ENCODE measurements around the gene HAPSTR1.

HAPSTR1 gene

DNA sequence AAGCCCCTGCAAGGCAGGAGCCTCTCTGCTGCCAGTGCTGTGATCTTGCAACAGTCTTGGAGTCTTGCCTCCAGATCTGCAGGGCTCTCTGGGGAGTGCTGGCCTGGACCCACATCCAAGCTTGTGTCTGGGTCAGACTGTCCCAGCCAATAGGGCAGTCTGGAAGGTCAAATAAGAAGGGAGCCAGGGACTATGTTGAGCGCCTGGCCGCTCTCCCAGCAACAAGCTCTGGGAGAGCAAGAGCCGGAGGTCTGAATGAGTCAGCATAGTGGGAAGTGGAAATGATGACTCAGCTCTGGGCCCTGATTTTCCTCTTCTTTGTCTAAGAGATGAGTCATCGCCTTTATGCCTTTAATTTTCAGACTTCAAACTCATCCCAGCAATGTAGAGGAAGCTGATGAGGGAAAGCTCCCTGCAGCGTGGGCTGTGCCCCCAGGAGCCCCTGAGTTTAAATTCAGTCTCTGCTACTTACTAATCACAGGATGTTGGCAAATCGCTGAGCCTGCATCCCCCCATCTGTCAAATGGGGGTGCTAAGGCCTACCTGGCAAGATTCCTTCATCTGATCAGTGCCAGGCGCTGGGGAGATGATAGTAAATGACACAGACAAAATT is 43.6 kb upstream of the HAPSTR1 start:
- no peaks in the 10 kb centered on the region for H3K79me2 ChIP-seq (ENCODE audit: control insufficient read depth, insufficient read depth, low read length)
- WGBS (ENCODE audit: extremely low coverage, insufficient coverage, low lambda C conversion rate): no CpG with 5 or more reads among the region's 7 CpGs
- peak overlapping the region; percentile 70 for H3K56ac ChIP-seq (ENCODE audit: low read length)
- peak; percentile 98 for DNase-seq
- H3K4me2 ChIP-seq (ENCODE audit: low read length): no peak overlapping the region
- H3K4me3 ChIP-seq (ENCODE audit: low read length): no peak overlapping the region
- H2BK15ac ChIP-seq (replicated peaks; ENCODE audit: low read depth): no peak overlapping the region
- H4K8ac ChIP-seq (ENCODE audit: low read depth, low read length): no peak overlapping the region
- H3K27me3 ChIP-seq (ENCODE audit: insufficient read depth, low read length, poor library complexity): no peaks in the 10 kb centered on the region
- H3K18ac ChIP-seq (ENCODE audit: low read length): peak overlapping the region; percentile 88
- H3K4ac ChIP-seq (ENCODE audit: low read depth, low read length): no peak overlapping the region
- no peak overlapping the region for H4K5ac ChIP-seq (ENCODE audit: low read length)
- no peak overlapping the region for H3K23ac ChIP-seq (ENCODE audit: low read length)
- no peaks in the 10 kb centered on the region for H3K36me3 ChIP-seq (ENCODE audit: control insufficient read depth, insufficient read depth, low read length)
- H2BK120ac ChIP-seq (ENCODE audit: low read depth, low read length): no peak overlapping the region
- peaks cover 4% of the 10 kb centered on the region for H3K4me1 ChIP-seq (ENCODE audit: control insufficient read depth, low read depth, low read length)
- H3K79me1 ChIP-seq (ENCODE audit: low read length): no peaks in the 10 kb centered on the region
- peak overlapping the region; percentile 47 for H2BK5ac ChIP-seq (ENCODE audit: low read length)
- H3K9ac ChIP-seq (ENCODE audit: low read length): peak overlapping the region; percentile 27
- no peak overlapping the region for H2AK5ac ChIP-seq (ENCODE audit: low read length)
- H3K27ac ChIP-seq (ENCODE audit: low read depth, low read length): peak overlapping the region; percentile 51

DNA sequence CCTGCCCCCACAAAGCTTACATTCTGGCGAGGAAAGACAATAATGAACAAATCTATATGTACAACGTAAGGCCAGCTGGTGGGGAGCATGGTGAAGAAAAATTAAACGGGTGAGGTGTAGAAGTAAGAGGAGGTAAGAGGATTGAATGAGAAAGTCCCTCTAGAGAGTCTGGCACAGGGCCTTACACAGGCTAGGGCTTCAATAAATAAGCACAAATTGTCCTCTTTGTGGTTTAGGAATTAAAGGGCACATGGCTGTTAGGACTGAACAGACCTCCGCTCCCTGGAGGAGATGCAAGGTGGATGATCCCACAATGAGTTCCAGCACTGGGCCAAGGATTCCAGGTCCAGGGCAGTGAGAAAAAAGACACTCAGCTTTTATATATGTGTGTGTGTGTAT is 43.1 kb upstream of the HAPSTR1 start:
- Histone ChIP-seq H3K4ac (ENCODE audit: low read depth, low read length) (peak overlapping the region; percentile 49), H3K27me3 (ENCODE audit: insufficient read depth, low read length, poor library complexity) (no peaks in the 10 kb centered on the region), H3K4me2 (ENCODE audit: low read length) (no peak overlapping the region), H2BK15ac (replicated peaks; ENCODE audit: low read depth) (no peak overlapping the region), H3K4me3 (ENCODE audit: low read length) (no peak overlapping the region), H3K18ac (ENCODE audit: low read length) (peak overlapping the region; percentile 88), H2BK5ac (ENCODE audit: low read length) (peak overlapping the region; percentile 13), H4K8ac (ENCODE audit: low read depth, low read length) (no peak overlapping the region), H2AK5ac (ENCODE audit: low read length) (no peak overlapping the region), H3K27ac (ENCODE audit: low read depth, low read length) (peak overlapping the region; percentile 51), H3K23ac (ENCODE audit: low read length) (no peak overlapping the region), H3K56ac (ENCODE audit: low read length) (peak overlapping the region; percentile 11), H3K36me3 (ENCODE audit: control insufficient read depth, insufficient read depth, low read length) (no peaks in the 10 kb centered on the region), H3K9ac (ENCODE audit: low read length) (no peak overlapping the region), H3K79me2 (ENCODE audit: control insufficient read depth, insufficient read depth, low read length) (no peaks in the 10 kb centered on the region), H3K79me1 (ENCODE audit: low read length) (no peaks in the 10 kb centered on the region), H3K4me1 (ENCODE audit: control insufficient read depth, low read depth, low read length) (peaks cover 4% of the 10 kb centered on the region), H2BK120ac (ENCODE audit: low read depth, low read length) (no peak overlapping the region), H4K5ac (ENCODE audit: low read length) (no peak overlapping the region)
- WGBS (ENCODE audit: extremely low coverage, insufficient coverage, low lambda C conversion rate): 100% methylated on average over 2 of the region's 4 CpGs
- DNase-seq: no peak

DNA sequence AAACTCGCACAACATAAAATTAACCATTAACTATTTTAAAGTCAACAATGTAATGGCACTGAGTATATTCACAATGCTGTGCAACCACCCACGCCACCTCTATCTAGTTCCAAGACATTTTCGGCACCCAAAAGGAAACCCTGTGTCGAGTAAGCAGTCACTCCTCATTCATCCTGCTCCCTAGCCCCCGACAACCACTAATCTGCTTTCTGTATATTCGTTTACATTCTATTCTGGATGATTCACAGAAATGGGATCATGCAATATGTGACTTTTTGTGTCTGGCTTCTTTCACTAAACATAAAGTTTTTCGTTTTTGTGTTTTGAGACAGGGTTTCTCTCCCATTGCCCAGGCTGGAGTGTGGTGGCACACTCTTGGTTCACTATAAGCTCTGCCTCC is 42.2 kb upstream of the HAPSTR1 start:
- Histone ChIP-seq H4K8ac (ENCODE audit: low read depth, low read length) (no peak overlapping the region), H2AK5ac (ENCODE audit: low read length) (no peak overlapping the region), H3K27ac (ENCODE audit: low read depth, low read length) (no peak overlapping the region), H2BK120ac (ENCODE audit: low read depth, low read length) (no peak overlapping the region), H3K56ac (ENCODE audit: low read length) (no peak overlapping the region), H3K18ac (ENCODE audit: low read length) (no peak overlapping the region), H3K79me1 (ENCODE audit: low read length) (no peaks in the 10 kb centered on the region), H3K27me3 (ENCODE audit: insufficient read depth, low read length, poor library complexity) (no peaks in the 10 kb centered on the region), H3K36me3 (ENCODE audit: control insufficient read depth, insufficient read depth, low read length) (no peaks in the 10 kb centered on the region), H4K5ac (ENCODE audit: low read length) (no peak overlapping the region), H3K4me1 (ENCODE audit: control insufficient read depth, low read depth, low read length) (peaks cover 4% of the 10 kb centered on the region), H3K4me3 (ENCODE audit: low read length) (no peak overlapping the region), H3K79me2 (ENCODE audit: control insufficient read depth, insufficient read depth, low read length) (no peaks in the 10 kb centered on the region), H2BK5ac (ENCODE audit: low read length) (no peak overlapping the region), H3K4me2 (ENCODE audit: low read length) (no peak overlapping the region), H3K23ac (ENCODE audit: low read length) (no peak overlapping the region), H3K9ac (ENCODE audit: low read length) (no peak overlapping the region), H2BK15ac (replicated peaks; ENCODE audit: low read depth) (no peak overlapping the region), H3K4ac (ENCODE audit: low read depth, low read length) (no peak overlapping the region)
- DNase-seq: no peak
- no CpG with 5 or more reads among the region's 7 CpGs for WGBS (ENCODE audit: extremely low coverage, insufficient coverage, low lambda C conversion rate)

DNA sequence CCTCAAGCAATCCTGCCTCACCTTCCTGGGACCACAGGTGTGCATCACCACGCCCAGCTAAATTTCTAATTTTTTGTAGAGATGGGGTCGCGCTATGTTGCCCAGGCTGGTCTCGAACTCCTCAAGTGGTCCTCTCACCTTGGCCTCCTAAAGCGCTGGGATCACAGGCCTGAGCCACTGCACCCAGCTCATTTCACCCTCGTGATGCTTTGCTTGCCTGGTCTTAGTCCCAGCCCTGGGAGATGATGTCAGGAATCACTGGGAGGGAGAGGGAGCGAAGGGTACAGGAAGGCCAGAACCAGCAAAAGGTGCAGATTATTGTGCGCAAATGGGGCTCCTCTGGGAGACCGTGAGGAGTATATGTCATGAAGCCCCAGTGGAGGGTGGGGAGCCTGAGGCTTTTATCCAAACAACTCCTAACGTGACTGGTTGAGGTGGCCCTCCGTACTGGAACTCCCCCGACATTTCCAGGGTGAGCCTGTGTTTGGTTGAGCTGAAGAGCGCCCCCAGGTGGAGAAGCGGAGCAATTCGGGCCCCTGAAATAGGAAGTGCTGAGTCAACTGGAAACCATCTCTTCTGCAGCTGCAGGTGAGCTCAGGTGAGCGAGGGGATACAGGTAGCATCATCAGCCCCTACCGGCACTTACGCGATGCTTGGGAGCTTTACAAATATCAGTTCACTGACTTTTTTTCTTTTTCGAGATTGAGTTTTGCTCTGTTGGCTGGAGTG is 41.2 kb upstream of the HAPSTR1 start:
- Histone ChIP-seq H3K9ac (ENCODE audit: low read length) (no peak overlapping the region), H4K5ac (ENCODE audit: low read length) (no peak overlapping the region), H3K79me2 (ENCODE audit: control insufficient read depth, insufficient read depth, low read length) (no peaks in the 10 kb centered on the region), H4K8ac (ENCODE audit: low read depth, low read length) (no peak overlapping the region), H3K18ac (ENCODE audit: low read length) (no peak overlapping the region), H2BK15ac (replicated peaks; ENCODE audit: low read depth) (no peak overlapping the region), H3K4me2 (ENCODE audit: low read length) (no peak overlapping the region), H3K79me1 (ENCODE audit: low read length) (no peaks in the 10 kb centered on the region), H3K4ac (ENCODE audit: low read depth, low read length) (no peak overlapping the region), H3K36me3 (ENCODE audit: control insufficient read depth, insufficient read depth, low read length) (no peaks in the 10 kb centered on the region), H3K27me3 (ENCODE audit: insufficient read depth, low read length, poor library complexity) (no peaks in the 10 kb centered on the region), H2BK5ac (ENCODE audit: low read length) (no peak overlapping the region), H3K23ac (ENCODE audit: low read length) (no peak overlapping the region), H3K4me3 (ENCODE audit: low read length) (no peak overlapping the region), H3K4me1 (ENCODE audit: control insufficient read depth, low read depth, low read length) (peaks cover 4% of the 10 kb centered on the region), H3K27ac (ENCODE audit: low read depth, low read length) (no peak overlapping the region), H2AK5ac (ENCODE audit: low read length) (no peak overlapping the region), H2BK120ac (ENCODE audit: low read depth, low read length) (no peak overlapping the region), H3K56ac (ENCODE audit: low read length) (no peak overlapping the region)
- DNase-seq: peak; percentile 88
- no CpG with 5 or more reads among the region's 20 CpGs for WGBS (ENCODE audit: extremely low coverage, insufficient coverage, low lambda C conversion rate)

DNA sequence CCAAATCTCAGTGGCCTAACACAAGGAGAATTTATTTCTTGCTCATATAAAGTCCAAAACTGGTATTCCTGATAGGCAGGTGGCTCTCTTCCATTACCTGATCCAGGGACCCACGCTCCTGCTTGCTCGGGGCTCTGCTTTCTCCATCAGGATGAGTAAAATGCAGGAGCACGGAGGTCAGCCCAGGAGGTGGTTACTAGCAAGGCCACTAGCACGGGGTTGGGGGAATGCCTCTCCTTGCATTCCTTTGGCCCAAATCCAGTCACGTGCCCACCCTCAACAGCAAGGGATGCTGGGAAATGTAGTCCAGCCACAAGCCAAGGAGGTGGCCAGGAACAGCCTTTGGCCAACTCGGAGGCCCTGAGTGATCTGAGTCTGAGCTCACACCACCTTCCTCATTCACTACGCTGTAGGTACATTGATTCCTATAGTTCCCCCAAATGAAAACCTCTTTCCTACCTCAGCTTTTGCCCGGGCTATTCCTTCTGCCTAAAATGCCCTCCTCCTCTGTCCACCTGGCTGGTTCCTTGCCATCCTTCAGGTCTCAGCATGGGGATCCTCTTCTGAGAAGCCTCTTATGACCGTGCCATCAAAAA is 38.3 kb upstream of the HAPSTR1 start:
- peak overlapping the region; percentile 19 for H3K4me2 ChIP-seq (ENCODE audit: low read length)
- H3K4me3 ChIP-seq (ENCODE audit: low read length): no peak overlapping the region
- H3K27ac ChIP-seq (ENCODE audit: low read depth, low read length): no peak overlapping the region
- H3K36me3 ChIP-seq (ENCODE audit: control insufficient read depth, insufficient read depth, low read length): no peaks in the 10 kb centered on the region
- no peak overlapping the region for H3K4ac ChIP-seq (ENCODE audit: low read depth, low read length)
- no peak overlapping the region for H2BK120ac ChIP-seq (ENCODE audit: low read depth, low read length)
- H2BK5ac ChIP-seq (ENCODE audit: low read length): no peak overlapping the region
- H4K5ac ChIP-seq (ENCODE audit: low read length): no peak overlapping the region
- H3K79me2 ChIP-seq (ENCODE audit: control insufficient read depth, insufficient read depth, low read length): no peaks in the 10 kb centered on the region
- no peak overlapping the region for H3K18ac ChIP-seq (ENCODE audit: low read length)
- peak overlapping the region; percentile 16 for H3K9ac ChIP-seq (ENCODE audit: low read length)
- no peaks in the 10 kb centered on the region for H3K27me3 ChIP-seq (ENCODE audit: insufficient read depth, low read length, poor library complexity)
- no peaks in the 10 kb centered on the region for H3K79me1 ChIP-seq (ENCODE audit: low read length)
- H3K4me1 ChIP-seq (ENCODE audit: control insufficient read depth, low read depth, low read length): peaks cover under 1% of the 10 kb centered on the region
- no peak overlapping the region for H3K23ac ChIP-seq (ENCODE audit: low read length)
- DNase-seq: peak; percentile 99
- H2AK5ac ChIP-seq (ENCODE audit: low read length): no peak overlapping the region
- no CpG with 5 or more reads among the region's 9 CpGs for WGBS (ENCODE audit: extremely low coverage, insufficient coverage, low lambda C conversion rate)
- no peak overlapping the region for H2BK15ac ChIP-seq (replicated peaks; ENCODE audit: low read depth)
- peak overlapping the region; percentile 73 for H3K56ac ChIP-seq (ENCODE audit: low read length)
- no peak overlapping the region for H4K8ac ChIP-seq (ENCODE audit: low read depth, low read length)
